ENCODE measurements around the gene TRAK2.
"Not testable (repeated sequence)": the region's sequence is repeated elsewhere in the genome, so short reads cannot be mapped to it uniquely, and the experiment has no call there.

TRAK2 gene

GRCh38 chr2:201414099-201415023 lies 36.9 kb downstream of the TRAK2 start:
- DNase-seq = no peak

DNA sequence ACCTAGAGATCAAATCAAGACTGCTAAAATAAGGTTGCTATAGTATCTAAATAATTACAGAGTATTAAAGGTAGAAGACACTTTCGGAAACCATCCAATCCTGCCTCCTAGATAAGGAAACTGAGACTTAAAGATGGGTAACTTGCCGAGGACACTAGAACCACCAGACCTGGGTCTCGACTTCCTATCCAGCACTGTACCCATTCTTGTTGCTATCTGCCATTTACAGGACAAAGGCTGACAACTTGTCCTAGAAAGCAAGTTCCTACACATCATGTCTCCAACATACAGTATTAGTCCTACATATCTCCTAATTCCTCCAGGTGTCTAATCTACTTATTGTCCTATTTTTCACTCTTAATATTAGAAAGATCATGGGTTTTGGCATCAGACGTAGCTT lies 37.7 kb downstream of the TRAK2 start:
- no peak for DNase-seq

DNA sequence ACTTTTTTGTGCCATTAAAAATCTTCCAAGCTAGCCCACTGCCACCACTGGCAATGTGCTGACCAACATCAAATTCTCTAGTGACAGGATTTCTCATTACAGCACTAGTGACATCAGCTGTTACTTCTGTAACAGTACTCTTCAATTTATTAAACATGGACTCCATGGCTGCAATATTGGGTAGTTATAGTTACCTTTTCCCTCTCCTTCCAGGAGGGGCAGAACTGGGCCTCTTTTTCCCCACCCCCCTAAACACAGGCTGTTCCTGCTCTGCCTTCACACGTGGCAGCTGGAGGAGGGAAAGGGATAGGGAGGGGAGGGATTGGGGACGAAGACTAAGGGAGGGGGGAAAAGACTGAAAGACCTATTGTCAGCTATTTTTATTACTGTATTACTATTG lies 38.1 kb downstream of the TRAK2 start:
- no peak for DNase-seq

DNA sequence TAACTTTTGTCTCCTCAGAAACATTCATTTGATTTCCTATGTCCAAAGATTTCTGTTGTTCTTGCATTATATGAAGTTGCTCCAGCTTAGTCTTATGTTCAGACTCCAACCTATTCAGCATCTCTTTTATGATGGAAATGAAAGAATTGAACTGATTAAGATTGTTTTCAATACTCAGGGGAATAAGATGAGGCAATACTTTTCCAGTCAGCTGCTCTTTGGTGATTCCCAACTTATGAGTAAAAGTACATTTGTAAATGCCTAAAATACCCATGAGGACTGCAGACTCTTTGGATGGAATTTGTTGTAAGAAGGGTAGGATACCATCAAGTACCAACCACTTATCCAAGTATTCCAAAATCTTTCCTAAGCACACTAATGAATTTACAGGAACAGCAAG lies 39.8 kb downstream of the TRAK2 start:
- no peak for DNase-seq

GRCh38 chr2:201408931-201409330 lies 42.3 kb downstream of the TRAK2 start:
- DNase-seq = no peak

DNA sequence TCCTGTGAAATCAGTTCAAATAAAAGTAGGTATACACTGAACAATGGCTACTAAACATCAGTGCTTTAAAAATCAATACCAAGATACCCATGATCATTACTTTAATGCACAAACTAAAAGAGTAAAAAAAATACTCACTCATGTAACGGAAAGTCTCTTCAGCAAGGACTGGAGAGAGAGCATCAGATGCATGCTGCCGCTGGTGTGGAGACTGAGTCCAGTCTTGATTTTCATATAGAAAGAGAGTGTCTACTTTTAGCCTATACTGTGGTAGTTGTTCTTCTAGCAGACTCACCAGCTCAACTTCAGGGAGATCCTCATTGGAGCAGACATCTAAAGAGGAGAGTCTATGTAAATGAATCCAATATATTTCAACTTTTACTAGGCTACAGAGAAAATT lies 44.0 kb downstream of the TRAK2 start:
- DNase-seq = no peak

- DNase-seq = no peak
Measured at GRCh38 chr2:201406077-201406662, 45.1 kb downstream of the TRAK2 start.

GRCh38 chr2:201404699-201405280 lies 46.5 kb downstream of the TRAK2 start:
- DNase-seq = no peak

GRCh38 chr2:201403880-201404279 lies 47.4 kb downstream of the TRAK2 start:
- no peak for DNase-seq

GRCh38 chr2:201402651-201403562 lies 48.4 kb downstream of the TRAK2 start:
- DNase-seq = no peak

DNA sequence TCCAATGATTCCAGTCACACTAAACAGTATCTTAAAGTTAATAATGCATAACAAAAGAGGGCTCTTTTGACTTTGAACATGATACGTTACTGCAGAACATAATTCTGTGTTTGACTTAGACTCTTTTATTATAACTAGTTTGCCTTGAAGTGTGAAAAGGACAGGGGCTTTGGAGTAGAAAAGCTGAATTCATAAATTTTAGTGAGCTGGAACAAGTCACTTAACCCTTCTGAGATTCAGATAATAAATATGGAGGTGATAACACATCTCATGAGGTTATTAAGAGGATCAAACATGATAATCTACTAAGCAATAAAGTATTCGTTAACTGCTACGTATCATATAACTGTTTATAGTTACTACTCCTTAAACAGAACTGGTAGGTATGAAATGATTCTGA lies 49.4 kb downstream of the TRAK2 start:
- DNase-seq = no peak

DNA sequence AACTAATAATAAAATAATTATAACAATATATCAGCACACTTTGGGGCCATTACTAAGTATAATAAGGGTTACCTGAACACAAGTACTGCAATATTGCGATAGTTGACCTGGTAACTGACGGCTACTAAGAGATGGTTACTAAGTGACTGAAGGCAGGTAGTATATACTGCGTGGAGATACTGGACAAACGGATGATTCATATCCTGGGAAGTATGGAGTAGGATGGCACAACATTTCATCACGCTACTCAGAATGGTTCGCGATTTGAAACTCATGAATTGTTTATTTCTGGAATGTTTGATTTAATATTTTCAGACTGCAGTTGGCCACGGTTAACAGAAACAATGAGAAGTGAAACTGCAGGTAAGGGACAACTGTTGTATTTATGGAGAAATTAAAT lies 54.7 kb downstream of the TRAK2 start:
- DNase-seq = no peak

- DNase-seq = no peak
Measured at GRCh38 chr2:201383136-201383535, 68.1 kb downstream of the TRAK2 start.

GRCh38 chr2:201378496-201379397 lies 72.5 kb downstream of the TRAK2 start:
- DNase-seq = no peak

- no peak for DNase-seq
Measured at GRCh38 chr2:201377218-201377617, 74.0 kb downstream of the TRAK2 start.

GRCh38 chr2:201369775-201370174 lies 81.5 kb downstream of the TRAK2 start:
- DNase-seq = no peak

DNA sequence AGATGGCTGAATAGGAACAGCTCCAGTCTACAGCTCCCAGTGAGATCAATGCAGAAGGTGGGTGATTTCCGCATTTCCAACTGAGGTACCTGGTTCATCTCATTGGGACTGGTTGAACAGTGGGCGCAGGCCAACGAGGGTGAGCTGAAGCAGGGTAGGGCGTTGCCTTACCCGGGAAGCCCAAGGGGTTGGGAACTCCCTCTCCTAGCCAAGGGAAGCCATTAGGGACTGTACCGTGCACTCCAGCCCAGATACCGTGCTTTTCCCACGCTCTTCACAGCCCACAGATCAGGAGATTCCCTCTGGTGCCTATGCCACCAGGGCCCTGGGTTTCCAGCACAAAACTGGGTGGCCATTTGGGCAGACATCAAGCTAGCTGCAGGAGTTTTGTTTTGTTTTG lies 81.9 kb downstream of the TRAK2 start:
- DNase-seq = not testable (repeated sequence)

DNA sequence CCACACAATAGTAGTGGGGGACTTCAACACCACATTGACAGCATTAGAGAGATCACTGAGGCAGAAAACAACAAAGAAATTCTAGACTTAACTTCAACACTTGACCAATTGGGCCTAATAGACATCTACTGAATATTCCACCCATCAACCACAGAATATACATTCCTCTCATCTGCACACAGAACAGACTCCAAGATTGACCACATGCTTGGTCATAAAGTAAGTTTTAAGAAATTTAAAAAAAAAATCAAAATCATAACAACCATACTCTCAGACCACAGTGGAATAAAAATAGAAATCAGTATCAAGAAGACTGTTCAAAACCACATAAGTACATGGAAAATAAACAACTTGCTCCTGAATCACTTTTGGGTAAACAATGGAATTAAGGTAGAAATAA lies 85.1 kb downstream of the TRAK2 start:
- no peak for DNase-seq

- DNase-seq = no peak
Measured at GRCh38 chr2:201363857-201364560, 87.2 kb downstream of the TRAK2 start.

DNA sequence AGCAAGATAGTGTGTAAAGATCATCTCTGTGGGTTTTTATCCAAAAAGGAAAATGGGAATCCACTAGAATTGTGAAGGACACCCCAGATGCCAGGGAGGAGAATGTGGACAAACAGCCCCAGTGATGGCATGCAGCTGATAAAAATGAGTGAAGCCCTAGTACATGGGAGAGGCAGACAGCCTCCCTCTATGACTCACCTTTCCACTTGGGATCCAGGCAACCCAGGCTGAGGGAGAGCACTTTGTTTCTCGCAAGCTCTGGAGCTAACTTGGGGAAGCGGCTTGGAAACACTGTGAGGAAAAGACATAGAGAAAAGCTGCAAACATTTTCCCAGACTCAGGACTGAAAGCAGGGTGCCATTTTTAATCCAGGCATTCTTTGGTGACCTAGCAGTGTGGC lies 88.9 kb downstream of the TRAK2 start:
- DNase-seq = no peak

DNA sequence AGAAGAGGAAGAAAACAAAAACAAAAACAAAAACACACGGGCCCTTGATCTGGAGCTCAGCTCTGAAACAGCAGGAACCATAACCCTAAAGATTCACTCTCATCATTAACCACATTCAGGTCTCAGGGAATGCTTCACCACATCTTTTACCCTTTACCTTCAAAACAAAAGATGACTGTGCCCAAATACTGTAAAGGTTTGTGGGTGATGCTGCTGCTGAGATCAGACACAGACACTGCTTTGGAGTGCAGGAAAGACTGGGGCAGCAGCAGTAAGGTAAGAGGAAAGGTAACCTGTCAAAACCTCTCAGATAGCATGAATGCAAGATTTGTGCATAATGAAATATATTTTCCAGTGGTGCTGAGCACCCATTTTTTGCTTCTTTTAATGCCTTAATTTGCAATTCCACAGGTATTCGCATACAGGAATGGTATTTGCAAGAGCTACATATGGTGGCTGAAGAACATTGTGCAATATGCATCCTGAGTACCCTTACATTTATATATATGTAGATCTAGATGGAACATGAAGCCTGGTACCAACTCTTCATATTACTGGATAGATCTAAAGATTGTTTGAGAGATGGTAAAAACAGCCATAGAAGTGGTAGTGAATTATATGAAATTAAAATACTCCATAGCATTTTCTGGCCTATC lies 90.1 kb downstream of the TRAK2 start:
- no peak for DNase-seq

Data from NK-92 treated with Interleukin-12 subunit alpha and Interleukin-12 subunit beta, amount 100 ng/mL, for 24 hours (cell line).